GM21723 (cell line): ENCODE data around the gene SFN.
"Not testable (repeated sequence)": the region's sequence is repeated elsewhere in the genome, so short reads cannot be mapped to it uniquely, and the experiment has no call there.

Experiments used
- ATAC-seq: cut with Tn5 transposase; IDR thresholded peaks from one replicate; pipeline ENCODE4 v1.9.1; 2021; ENCODE audit warnings: mild to moderate bottlenecking, moderate library complexity; ENCODE audit not compliant: unreplicated experiment

Gene SFN

GRCh38 chr1:26838474-26839338, 24.2 kb upstream of the SFN start:
- ATAC-seq = peak; percentile 88

DNA sequence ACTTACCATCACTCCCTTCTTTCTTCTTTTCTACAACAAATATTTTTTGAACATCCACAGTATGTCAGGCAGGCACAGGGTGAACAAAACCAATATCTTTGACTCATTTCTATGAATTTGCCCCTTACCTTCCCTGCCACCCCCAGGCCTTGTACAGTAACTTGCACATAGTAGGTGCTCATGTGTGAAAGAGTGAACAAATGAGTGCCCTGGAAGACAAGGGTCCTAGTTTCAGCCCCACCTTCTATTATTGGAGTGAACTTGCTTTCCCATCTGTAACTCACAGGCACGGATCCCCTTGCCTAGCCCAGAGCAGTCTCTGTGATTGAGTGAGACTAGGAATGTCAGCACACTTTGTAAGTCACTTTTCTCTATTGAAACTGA, 23.6 kb upstream of the SFN start:
- ATAC-seq = no peak

GRCh38 chr1:26839779-26840178, 23.2 kb upstream of the SFN start:
- no peak for ATAC-seq

DNA sequence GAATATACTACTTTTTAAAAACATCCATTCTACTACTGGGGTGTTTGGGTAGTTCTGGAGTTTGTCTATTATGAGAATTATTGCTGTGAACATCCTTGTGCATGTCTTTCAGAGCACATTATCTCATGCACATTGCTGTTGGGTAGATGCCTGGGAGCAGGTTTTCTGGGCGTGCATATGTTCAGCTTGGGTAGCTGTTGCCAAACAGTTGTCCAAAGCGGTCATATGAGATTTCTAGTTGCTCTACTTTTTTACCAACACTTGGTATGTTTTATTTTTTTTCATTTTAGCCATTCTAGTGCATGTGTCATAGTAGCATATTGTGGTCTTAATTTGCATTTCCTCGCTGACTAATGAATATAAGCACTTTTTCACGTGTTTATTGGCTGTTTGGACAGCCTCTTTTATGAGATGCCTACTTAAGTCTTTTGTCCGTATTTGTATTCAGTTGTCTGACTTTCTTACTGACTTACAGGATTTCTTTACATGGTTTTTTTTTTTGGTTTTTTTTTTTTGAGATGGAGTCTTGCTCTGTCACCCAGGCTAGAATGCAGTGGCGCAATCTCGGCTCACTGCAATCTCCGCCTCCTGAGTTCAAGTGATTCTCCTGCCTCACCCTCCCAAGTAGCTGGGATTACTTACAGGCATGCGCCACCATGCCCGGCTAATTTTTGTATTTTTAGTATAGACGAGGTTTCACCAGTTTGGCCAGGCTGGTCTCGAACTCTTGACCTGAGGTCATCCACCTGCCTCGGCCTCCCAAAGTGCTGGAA, 18.3 kb upstream of the SFN start:
- ATAC-seq = no peak

- not testable (repeated sequence) for ATAC-seq
These were observed 15.1 kb upstream of the SFN start for GRCh38 chr1:26847826-26848225.

- no peak for ATAC-seq
These were observed 14.4 kb upstream of the SFN start for GRCh38 chr1:26848499-26848898.

GRCh38 chr1:26848941-26849774, 13.8 kb upstream of the SFN start:
- ATAC-seq = no peak

- no peak for ATAC-seq
These were observed 11.8 kb upstream of the SFN start for GRCh38 chr1:26851106-26851684.

DNA sequence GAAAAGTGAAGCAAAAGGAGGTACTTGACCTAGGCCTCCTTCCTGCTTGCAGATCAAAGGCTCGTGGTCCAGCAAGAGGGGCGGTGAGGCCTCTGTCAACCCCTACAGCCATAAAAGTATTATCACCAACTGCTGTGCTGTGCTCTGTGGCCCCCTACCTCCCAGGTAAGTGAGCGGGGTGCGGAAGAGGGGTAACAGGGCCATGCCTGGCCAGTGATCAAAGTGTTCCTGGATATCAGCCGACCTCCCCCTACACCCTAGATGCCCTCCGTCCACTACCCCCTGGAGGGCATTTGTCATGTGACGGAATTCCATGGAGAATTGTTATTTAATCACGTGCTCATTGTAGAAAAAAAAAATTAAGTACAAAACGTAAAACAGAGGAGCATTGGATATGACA, 10.2 kb upstream of the SFN start:
- no peak for ATAC-seq

DNA sequence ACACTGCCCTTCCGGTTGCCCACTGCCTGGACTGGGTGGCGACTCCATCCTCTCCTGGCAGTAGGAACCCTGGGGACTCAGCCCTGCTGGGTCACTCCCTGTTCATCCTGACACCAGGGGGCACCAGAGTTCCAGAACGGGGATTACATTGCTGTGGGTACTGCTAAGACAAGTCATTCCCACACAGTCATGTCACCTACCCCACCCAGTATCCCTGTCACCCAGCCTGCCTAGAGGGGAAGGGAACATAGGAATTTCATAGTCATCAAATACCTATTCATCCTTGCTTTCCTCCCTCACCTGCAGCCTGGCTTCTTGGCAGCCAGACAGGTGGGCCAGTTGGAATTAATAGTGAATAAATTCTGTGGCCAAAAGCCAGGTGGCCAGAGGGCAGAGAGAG, 9.8 kb upstream of the SFN start:
- no peak for ATAC-seq

DNA sequence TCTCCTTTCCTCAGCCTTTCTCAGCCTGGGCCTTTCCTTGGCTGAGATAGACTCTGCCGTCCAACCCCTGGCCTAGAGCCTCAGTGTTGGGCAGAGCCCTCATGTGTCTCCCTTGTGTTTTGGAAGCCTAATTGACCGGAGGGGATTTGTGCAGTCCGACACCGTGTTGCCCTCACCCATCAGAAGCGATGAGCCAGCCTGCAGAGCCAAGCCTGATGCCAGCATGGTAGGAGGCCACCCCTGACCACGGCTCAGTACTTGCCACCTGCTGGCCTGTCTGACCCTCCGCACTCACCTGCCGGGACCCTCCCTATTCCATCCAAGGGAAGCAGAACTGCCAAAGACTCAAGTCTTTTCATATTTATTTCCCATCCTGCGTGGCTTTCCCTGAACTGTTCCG, 9.3 kb upstream of the SFN start:
- no peak for ATAC-seq

GRCh38 chr1:26854906-26855305, 8.0 kb upstream of the SFN start:
- ATAC-seq = no peak

GRCh38 chr1:26855636-26856035, 7.3 kb upstream of the SFN start:
- no peak for ATAC-seq

DNA sequence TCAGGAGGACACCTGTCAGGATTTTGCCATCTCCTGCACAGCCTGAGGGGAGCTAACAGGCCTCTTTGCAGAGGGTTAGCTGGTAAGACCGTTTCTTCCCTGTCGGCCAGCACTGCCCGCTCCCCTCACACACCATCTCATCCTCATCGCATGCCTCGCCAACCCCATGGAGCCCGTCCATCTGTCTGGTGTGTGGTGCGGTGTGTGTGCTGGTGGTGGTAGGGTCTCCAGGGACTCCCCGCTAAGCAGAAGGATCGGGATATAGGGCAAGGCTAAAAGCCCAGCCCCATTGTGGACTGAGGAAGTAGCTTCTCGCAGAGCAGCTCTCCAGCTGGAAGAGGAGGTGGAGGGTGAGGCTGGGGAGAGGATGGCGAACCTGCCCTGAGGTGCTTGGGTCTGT, 6.8 kb upstream of the SFN start:
- no peak for ATAC-seq

DNA sequence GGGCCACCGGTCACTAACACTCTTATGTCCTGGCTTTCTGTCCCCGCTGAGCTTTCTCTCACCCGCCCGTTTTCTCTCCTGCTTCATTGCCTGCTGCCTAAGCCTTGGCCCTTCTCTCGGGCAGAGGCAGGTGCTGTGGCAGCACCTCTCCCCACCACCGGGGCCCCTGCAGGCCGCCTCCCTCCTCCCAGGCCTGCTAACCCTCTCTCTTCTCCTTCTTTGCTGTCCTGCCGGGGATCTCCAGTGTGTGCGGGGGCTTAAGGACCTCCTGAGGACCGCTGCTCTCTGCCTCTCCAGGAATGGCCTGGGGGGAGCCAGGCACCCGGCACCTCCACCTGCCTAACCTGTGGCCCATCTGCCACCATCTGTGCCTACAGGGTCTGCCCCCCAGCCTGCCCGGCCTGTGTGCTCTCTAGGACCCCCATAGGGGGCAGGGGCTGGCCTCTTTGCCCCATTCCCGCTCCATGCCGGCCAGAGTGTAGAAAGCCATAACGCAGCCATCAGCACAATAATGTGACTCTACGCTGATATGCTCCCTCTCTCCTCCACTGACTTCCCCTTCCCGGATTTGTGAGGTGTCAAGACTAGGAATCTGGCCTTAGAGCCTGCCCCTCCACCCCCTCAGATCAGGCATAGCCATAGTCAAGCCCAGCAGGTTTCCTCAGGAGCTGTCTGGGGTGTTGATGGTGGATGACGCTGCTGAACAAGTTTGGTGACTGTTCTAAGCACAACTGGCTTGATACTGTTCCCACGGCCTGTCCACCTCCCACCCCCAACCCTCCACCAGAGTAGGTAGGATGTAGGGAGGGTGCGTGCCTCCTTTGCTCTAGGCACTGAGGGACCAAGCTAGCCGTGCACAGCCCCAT, 6.1 kb upstream of the SFN start:
- no peak for ATAC-seq

GRCh38 chr1:26857473-26858060, 5.4 kb upstream of the SFN start:
- no peak for ATAC-seq

DNA sequence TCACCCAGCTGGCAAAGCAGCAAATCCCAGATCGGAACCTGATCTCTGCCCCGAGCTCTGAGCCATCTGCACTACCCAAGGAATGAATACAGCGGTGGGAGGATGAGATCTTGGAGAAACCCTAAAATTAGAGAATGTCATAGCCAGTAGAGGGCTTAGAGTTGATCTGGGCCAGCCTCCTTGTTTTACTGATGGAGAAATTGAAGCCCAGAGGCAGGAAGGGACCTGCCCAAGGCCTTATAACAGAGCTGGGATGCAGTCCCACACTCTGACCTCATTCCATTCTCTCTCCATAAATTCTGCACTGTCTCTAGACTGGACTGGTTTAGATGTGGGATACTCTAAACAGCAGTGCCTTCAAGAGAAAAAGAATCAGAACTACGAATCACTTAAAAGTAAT, 4.8 kb upstream of the SFN start:
- no peak for ATAC-seq

DNA sequence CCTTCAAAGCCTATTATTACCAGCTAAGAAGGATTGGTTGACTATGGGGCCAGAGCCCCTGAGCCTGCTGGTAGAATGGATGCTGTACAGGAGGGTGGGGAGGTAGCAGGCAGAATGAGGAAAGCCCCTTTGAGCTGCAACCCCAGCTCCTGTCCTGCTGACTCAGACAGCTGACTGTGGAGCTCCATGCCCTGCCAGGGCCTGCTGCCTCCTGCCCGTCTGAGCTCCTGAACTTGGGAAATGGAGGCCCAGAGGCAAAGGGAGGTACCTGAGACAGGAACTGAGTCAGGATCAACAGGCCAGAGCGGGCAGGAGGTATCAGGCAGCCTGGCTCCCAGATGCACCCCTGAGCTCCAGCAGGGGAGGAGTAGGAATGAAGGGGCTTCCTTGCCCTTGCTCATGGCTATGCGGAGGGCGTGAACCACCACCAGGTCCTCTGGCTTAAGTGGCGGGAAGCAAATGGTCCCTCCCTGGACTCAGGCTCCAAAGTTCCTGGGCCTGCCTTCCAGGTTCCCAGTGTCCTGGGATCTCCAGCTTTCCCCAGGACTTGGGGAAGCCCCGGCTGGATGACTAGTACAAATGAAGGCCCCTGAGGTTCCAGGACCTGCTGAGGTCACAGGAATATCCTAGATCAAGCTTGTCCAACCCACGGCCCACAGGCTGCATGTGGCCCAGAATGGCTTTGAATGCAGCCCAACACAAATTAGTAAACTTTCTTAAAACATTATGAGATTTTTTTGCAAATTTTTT, 3.9 kb upstream of the SFN start:
- no peak for ATAC-seq

- ATAC-seq = no peak
These were observed 1.7 kb upstream of the SFN start for GRCh38 chr1:26861286-26861701.
